Measurements from ENCODE around the gene AKAIN1.

The AKAIN1 gene

GRCh38 chr18:5093902-5094301 is 103.2 kb downstream of the AKAIN1 start:
- DNase-seq (ENCODE audit: low read depth in 2 of 2), result no peak

Measured in stimulated activated CD8-positive, alpha-beta memory T cell treated with anti-CD3 and anti-CD28 coated beads, Interleukin-15, amount 100 ng/mL, for 4 hours (primary cell).